Measurements from ENCODE around the gene MYCBP2. TPM values are rescaled to one million over a fixed set of nuclear protein-coding genes. Genes with fewer than 3 reads are reported as not detected.
"Not testable (repeated sequence)": the region's sequence is repeated elsewhere in the genome, so short reads cannot be mapped to it uniquely, and the experiment has no call there.

The MYCBP2 gene
- total and polyA plus RNA-seq, 2 experiments from 2014 or later: 23.3 to 63.3 TPM

DNA sequence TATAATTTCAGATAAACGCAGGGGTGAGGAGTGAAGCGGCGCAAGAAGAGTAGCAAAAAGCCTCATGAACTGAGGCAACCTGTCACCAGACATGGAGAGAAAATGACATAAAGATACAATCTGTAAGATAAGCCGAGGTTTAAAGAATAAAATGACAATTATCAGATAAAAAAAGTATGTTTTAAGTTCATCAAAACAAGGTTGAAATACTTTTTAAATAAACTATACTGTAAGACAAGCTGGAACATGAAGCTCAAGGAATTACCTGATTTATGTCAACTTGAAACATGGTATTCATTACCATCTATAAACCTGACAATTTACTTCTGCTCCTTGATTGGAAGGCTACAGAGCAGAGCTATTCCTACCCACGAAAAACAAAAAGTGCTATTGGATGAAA is 61.6 kb downstream of the MYCBP2 start:
- no peaks in the 10 kb centered on the region for H3K9me3 ChIP-seq (ENCODE audit: low read depth)
- WGBS (ENCODE audit: low lambda C conversion rate, missing lambda C conversion rate): 83% methylated on average over 5 of the region's 5 CpGs

DNA sequence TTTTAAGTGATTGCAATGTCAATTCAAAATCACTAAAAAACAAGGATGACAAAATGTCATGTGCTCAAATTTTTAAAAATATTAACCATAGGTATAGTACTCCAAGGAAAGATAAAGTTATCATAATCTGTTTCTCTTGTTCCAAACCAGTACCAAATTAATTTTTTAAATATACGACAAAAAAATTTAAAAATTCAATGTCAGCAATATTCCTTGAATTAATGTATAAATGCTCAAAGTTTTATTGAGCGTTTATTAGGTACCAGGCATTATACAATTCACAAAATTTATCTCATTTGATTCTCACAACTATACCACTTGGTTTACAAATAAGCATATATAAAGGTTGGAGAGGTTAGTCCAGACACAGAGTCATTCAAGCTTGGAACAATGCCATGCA is 64.7 kb downstream of the MYCBP2 start:
- Histone ChIP-seq H3K9me2 (replicated peaks; ENCODE audit: insufficient read depth) (no peaks in the 10 kb centered on the region), H3K79me2 (no peaks in the 10 kb centered on the region), H3K27ac (no peak overlapping the region), H3K4me1 (ENCODE audit: insufficient read depth) (no peaks in the 10 kb centered on the region), H4K20me1 (ENCODE audit: insufficient read depth, poor library complexity, severe bottlenecking) (no peaks in the 10 kb centered on the region), H3K4me3 (no peak overlapping the region), H3K27me3 (no peaks in the 10 kb centered on the region), H3K9me3 (ENCODE audit: low read depth) (no peaks in the 10 kb centered on the region), H3K36me3 (replicated peaks; ENCODE audit: insufficient read depth, low read depth) (no peaks in the 10 kb centered on the region), H3K4me2 (no peak overlapping the region), H2AFZ (no peak overlapping the region)
- DNase-seq (ENCODE audit: low spot score): no peak
- 98% methylated on average over 2 of the region's 2 CpGs for WGBS (ENCODE audit: low lambda C conversion rate, missing lambda C conversion rate)
- TF ChIP-seq EZH2phosphoT487 (IDR thresholded peaks at IDR 0.05; ENCODE audit: low read depth, severe bottlenecking, unreplicated experiment) (no peak), EZH2 (IDR thresholded peaks at IDR 0.05; ENCODE audit: borderline replicate concordance) (no peak)
- TF ChIP-seq, protein P1, sequence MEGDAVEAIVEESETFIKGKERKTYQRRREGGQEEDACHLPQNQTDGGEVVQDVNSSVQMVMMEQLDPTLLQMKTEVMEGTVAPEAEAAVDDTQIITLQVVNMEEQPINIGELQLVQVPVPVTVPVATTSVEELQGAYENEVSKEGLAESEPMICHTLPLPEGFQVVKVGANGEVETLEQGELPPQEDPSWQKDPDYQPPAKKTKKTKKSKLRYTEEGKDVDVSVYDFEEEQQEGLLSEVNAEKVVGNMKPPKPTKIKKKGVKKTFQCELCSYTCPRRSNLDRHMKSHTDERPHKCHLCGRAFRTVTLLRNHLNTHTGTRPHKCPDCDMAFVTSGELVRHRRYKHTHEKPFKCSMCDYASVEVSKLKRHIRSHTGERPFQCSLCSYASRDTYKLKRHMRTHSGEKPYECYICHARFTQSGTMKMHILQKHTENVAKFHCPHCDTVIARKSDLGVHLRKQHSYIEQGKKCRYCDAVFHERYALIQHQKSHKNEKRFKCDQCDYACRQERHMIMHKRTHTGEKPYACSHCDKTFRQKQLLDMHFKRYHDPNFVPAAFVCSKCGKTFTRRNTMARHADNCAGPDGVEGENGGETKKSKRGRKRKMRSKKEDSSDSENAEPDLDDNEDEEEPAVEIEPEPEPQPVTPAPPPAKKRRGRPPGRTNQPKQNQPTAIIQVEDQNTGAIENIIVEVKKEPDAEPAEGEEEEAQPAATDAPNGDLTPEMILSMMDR (IDR thresholded peaks at IDR 0.05; ENCODE audit: poor library complexity): no peak

More for the DNA sequence above, 61.6 kb downstream of the MYCBP2 start:
- Histone ChIP-seq H3K4me3 (no peak overlapping the region), H3K27me3 (no peaks in the 10 kb centered on the region), H4K20me1 (ENCODE audit: insufficient read depth, poor library complexity, severe bottlenecking) (no peaks in the 10 kb centered on the region), H3K36me3 (replicated peaks; ENCODE audit: insufficient read depth, low read depth) (no peaks in the 10 kb centered on the region), H3K79me2 (no peaks in the 10 kb centered on the region), H3K9me2 (replicated peaks; ENCODE audit: insufficient read depth) (no peaks in the 10 kb centered on the region), H3K4me2 (no peak overlapping the region), H2AFZ (no peak overlapping the region), H3K27ac (no peak overlapping the region), H3K4me1 (ENCODE audit: insufficient read depth) (no peaks in the 10 kb centered on the region)
- no peak for DNase-seq (ENCODE audit: low spot score)
- TF ChIP-seq EZH2phosphoT487 (IDR thresholded peaks at IDR 0.05; ENCODE audit: low read depth, severe bottlenecking, unreplicated experiment) (no peak), EZH2 (IDR thresholded peaks at IDR 0.05; ENCODE audit: borderline replicate concordance) (no peak)
- TF ChIP-seq, protein P1 (IDR thresholded peaks at IDR 0.05; ENCODE audit: poor library complexity): no peak

DNA sequence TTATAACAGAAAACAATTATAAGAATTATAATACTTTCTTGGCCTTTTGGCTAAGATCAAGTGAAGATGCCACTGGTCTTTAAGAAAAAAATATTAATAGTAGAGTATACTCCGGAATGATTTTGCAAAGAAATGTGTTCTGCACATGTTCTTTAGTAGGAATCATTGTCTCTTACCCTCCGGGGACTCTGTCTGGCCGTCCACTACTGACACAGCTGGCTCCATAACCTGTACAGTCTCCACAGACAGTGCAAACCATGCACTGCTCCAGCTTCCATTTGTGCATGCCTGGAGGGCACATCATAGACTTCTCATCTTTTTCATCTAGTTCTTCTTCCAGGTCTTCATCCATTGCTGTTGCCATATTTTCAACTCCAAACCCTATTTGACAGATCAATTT is 75.9 kb downstream of the MYCBP2 start:
- H4K20me1 ChIP-seq (ENCODE audit: insufficient read depth, poor library complexity, severe bottlenecking): no peaks in the 10 kb centered on the region
- H3K9me2 ChIP-seq (replicated peaks; ENCODE audit: insufficient read depth): no peaks in the 10 kb centered on the region
- H3K4me1 ChIP-seq (ENCODE audit: insufficient read depth): no peaks in the 10 kb centered on the region
- H3K4me2 ChIP-seq: no peak overlapping the region
- WGBS (ENCODE audit: low lambda C conversion rate, missing lambda C conversion rate): 97% methylated on average over 3 of the region's 3 CpGs
- no peaks in the 10 kb centered on the region for H3K9me3 ChIP-seq (ENCODE audit: low read depth)
- H3K79me2 ChIP-seq: no peaks in the 10 kb centered on the region
- no peak overlapping the region for H3K4me3 ChIP-seq
- H3K27me3 ChIP-seq: no peaks in the 10 kb centered on the region
- no peak for DNase-seq (ENCODE audit: low spot score)
- H3K27ac ChIP-seq: no peak overlapping the region
- no peaks in the 10 kb centered on the region for H3K36me3 ChIP-seq (replicated peaks; ENCODE audit: insufficient read depth, low read depth)
- TF ChIP-seq EZH2phosphoT487 (IDR thresholded peaks at IDR 0.05; ENCODE audit: low read depth, severe bottlenecking, unreplicated experiment) (no peak), EZH2 (IDR thresholded peaks at IDR 0.05; ENCODE audit: borderline replicate concordance) (no peak)
- TF ChIP-seq, protein P1 (IDR thresholded peaks at IDR 0.05; ENCODE audit: poor library complexity): no peak
- no peak overlapping the region for H2AFZ ChIP-seq

DNA sequence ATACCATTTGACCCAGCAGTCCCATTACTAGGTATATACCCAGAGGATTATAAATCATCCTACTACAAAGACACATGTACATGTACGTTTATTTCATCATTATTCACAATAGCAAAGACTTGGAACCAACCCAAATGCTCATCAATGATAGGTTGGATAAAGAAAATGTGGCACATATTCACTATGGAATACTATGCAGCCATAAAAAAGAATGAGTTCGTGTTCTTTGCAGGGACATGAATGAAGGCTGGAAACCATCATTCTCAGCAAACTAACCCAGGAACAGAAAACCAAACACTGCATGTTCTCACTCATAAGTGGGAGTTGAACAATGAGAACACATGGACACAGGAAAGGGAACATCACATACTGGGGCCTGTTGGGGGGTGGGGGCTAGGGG is 81.7 kb downstream of the MYCBP2 start:
- H4K20me1 ChIP-seq (ENCODE audit: insufficient read depth, poor library complexity, severe bottlenecking); DNase-seq (ENCODE audit: low spot score); H3K36me3 ChIP-seq (replicated peaks; ENCODE audit: insufficient read depth, low read depth); H3K79me2 ChIP-seq; H3K9me2 ChIP-seq (replicated peaks; ENCODE audit: insufficient read depth); H2AFZ ChIP-seq; H3K27me3 ChIP-seq; H3K9me3 ChIP-seq (ENCODE audit: low read depth); H3K4me2 ChIP-seq; H3K4me3 ChIP-seq; H3K4me1 ChIP-seq (ENCODE audit: insufficient read depth); H3K27ac ChIP-seq: not testable (repeated sequence)
- 94% methylated on average over 2 of the region's 2 CpGs for WGBS (ENCODE audit: low lambda C conversion rate, missing lambda C conversion rate)

All from hepatocyte (in vitro differentiated cells).